ELR (cell line): ENCODE results near the gene ASB8.

Experiments
- DNase-seq: peaks from one replicate; pipeline ENCODE4 v3.0.0-alpha.2; 2015; ENCODE audit warnings: low read depth

Gene ASB8

GRCh38 chr12:48105867-48106680, 51.2 kb downstream of the ASB8 start, which contains the start of gene SENP1:
TSS of gene SENP1 (minus strand) at chr12:48106079. CDS start at chr12:48101472, 4,607 bp downstream.
- DNase-seq: peak; percentile 93

DNA sequence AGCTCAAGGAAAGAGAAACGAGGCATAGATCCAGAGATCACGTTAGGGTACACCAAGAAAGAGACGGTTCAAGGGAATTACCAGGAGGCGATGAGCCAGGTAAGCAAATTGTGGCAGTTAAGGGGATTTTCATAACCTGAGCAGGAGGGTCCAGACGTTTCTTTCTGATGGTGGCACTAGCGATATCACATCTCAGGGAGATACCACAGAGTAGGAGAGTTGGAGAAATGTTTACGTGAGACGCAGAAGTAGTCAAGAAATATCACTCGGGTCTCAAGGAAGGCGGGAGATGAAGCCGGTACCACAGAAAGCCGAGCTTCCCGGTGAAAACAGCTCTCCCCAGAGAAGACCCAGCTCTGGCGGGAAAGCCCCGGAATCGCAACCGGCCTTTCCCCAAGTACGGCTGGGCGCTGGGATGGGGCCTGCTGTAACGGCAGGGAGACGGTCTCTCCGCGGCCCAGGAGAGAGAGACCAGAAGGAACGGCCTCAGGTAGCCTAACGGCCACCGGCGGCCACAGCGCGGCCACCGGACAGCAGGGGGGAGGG, 51.9 kb downstream of the ASB8 start:
- DNase-seq: no peak

GRCh38 chr12:48104531-48104930, 52.8 kb downstream of the ASB8 start:
- peak; percentile 8 for DNase-seq
